ENCODE measurements around the gene AKR7A2. TPM values are rescaled to one million over a fixed set of nuclear protein-coding genes. Genes with fewer than 3 reads are reported as not detected.

Gene AKR7A2
- total RNA-seq, 4 donors from 2014 or later = 25.6 to 100 (median 76.4) TPM

- no peak for TF ChIP-seq CTCF (IDR thresholded peaks at IDR 0.05; ENCODE audit: low read depth)
Measured at GRCh38 chr1:19343617-19344350, 31.8 kb upstream of the AKR7A2 start.

GRCh38 chr1:19342894-19343616, 31.1 kb upstream of the AKR7A2 start:
- no peak for TF ChIP-seq CTCF (IDR thresholded peaks at IDR 0.05; ENCODE audit: low read depth)

GRCh38 chr1:19342062-19342750, 30.3 kb upstream of the AKR7A2 start:
- TF ChIP-seq CTCF (IDR thresholded peaks at IDR 0.05; ENCODE audit: low read depth) = no peak

GRCh38 chr1:19341201-19342061, 29.5 kb upstream of the AKR7A2 start:
- TF ChIP-seq CTCF (IDR thresholded peaks at IDR 0.05; ENCODE audit: low read depth) = no peak

GRCh38 chr1:19340387-19340937, 28.5 kb upstream of the AKR7A2 start:
- TF ChIP-seq CTCF (IDR thresholded peaks at IDR 0.05; ENCODE audit: low read depth) = no peak

GRCh38 chr1:19339214-19339861, 27.4 kb upstream of the AKR7A2 start:
- no peak for TF ChIP-seq CTCF (IDR thresholded peaks at IDR 0.05; ENCODE audit: low read depth)
